Peyer's patch (tissue), 4 donors: ENCODE results near the gene LHB.

Source experiments
- CTCF ChIP-seq, 6 experiments: fragments of 450-650 bp in 4 of 6; fragments of 200-600 bp in 2 of 6; sonication (generic) in 1 of 6; IDR thresholded peaks; one replicate each; pipeline ENCODE4 v1.5.1; 2017 to 2019; ENCODE audit warnings: antibody characterized with exemption in 6 of 6, mild to moderate bottlenecking in 3 of 6, moderate library complexity in 1 of 6
- POLR2A ChIP-seq, 2 donors: fragments of 450-650 bp; IDR thresholded peaks; one replicate each; pipeline ENCODE4 v1.5.1; 2017; ENCODE audit warnings: antibody characterized with exemption in 2 of 2, mild to moderate bottlenecking in 2 of 2, moderate library complexity in 2 of 2

- TF ChIP-seq CTCF (IDR thresholded peaks at IDR 0.05) = no peak
- no peak for TF ChIP-seq POLR2A (IDR thresholded peaks at IDR 0.05)
Observed at GRCh38 chr19:49058562-49058961, 41.7 kb upstream of the LHB start.
